Activated CD8-positive, alpha-beta memory T cell treated with anti-CD3 and anti-CD28 coated beads for 48 hours (primary cell): ENCODE data around the gene MARK2.

Experiments used
- DNase-seq, 3 experiments: peaks; one replicate each; pipeline ENCODE4 v3.0.0-alpha.2; 2020; ENCODE audit warnings: low read depth in 2 of 3, low spot score in 2 of 3

MARK2 gene

GRCh38 chr11:63829823-63830489 is 9.0 kb upstream of the MARK2 start:
- DNase-seq, result no peak

DNA sequence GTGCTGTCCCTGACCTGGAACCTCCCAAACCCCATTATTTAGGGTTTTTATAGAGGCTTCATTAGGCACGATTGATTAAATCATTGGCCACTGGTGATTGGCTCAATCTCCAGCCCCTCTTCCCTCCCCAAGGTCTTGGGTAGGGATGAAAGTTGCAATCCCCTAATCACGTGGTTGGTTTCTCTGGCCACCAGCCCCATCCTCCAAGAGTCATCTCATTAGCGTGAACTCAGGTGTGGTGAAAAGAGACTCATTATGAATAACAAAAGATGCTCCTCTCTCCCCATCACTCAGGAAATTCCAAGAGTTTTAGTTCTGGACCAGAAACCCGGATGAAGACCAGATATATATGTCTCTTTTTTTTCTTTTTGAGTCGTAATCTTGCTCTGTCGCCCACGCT is 7.6 kb upstream of the MARK2 start:
- no peak for DNase-seq

DNA sequence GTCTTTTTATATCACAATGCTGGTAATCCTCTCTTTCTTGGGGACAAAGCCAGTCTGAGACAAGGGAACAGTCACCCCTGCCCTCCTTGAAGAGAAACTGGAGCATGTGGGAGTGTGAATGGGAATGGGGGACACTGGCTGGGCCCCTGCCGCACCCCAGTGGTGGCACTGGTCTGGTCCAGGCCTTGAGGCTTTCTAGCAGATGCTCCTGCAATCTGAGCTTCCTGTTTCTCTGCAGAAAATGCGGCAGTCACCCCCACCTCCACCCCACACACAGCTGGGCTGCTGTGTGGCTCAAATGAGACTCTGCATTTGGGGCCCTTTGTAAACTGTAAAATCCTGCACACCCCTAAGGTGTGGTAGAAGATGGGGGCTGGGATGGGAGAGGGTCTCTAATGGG is 6.6 kb upstream of the MARK2 start:
- DNase-seq, result no peak

DNA sequence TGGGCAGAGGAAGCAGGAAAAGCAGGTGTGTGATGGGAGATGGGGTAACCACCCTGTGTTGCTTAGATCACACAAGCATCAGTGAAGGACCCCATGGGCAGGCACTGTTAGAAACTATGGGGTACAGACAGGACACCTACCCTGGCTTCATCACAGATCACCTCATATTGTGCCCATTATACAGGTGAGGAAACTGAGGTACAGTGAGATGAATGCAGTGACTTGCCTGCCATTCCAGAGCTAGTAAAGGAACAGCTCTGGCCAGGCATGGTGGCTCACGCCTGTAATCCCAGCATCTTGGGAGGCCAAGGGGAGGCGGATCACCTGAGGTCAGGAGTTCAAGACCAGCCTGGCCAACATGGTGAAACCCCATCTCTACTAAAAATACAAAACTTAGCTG is 5.9 kb upstream of the MARK2 start:
- DNase-seq, result no peak

DNA sequence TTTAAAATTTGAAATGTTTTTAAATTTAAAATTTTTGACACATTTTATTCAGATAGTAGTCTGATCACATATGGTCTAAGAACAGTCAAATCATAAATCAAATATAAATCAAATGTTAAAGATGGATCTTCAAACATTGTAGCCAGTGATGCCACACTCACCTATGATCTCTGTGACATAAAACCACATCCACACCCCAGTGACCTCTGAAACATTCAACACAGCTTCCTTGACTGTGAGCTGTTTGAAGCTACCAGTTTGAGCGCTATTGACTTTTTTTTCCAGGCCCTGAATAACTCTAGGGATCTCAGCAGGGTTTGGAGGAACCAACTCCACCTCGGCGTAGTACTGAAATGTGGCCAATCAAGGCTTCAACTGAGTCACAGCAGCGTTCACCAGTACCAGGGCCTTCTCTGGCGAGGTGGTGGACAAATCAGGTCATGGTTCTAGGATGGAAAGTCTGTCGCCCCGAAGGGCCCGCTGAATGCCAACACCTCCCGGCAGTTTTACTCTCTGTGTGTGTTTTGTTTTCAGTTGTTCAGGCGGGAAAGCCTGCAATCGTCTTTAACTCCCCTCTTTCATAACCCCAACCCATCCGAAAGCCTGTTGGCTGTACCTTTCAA is 4.3 kb upstream of the MARK2 start:
- DNase-seq, result no peak

DNA sequence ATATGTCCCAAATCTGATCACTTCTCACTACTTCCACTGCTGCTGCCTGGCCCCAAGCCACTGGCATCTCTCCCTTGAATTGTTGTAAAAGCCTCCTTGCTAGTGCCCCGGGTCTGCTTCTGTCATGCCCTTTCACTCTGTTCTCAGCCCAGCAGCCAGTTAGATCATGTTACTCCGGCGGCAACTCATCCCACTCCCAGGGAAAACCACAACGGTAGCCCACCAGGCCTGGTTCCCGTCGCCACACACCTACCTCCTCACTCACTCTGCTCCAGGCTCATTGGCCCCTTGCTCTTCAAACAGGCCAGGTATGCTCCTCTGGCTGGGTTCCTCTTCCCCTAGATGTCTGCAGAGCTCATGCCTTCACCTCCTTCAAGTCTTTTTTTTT is 3.8 kb upstream of the MARK2 start:
- DNase-seq, result no peak

GRCh38 chr11:63837027-63837688 is 1.8 kb upstream of the MARK2 start:
- DNase-seq, result peak in 2 of 3 experiments; percentile 40 to 44

- DNase-seq, result no peak
Measured at GRCh38 chr11:63837739-63838138, 1.2 kb upstream of the MARK2 start.

GRCh38 chr11:63838150-63838677 is 696 bp upstream of the MARK2 start:
- no peak for DNase-seq

DNA sequence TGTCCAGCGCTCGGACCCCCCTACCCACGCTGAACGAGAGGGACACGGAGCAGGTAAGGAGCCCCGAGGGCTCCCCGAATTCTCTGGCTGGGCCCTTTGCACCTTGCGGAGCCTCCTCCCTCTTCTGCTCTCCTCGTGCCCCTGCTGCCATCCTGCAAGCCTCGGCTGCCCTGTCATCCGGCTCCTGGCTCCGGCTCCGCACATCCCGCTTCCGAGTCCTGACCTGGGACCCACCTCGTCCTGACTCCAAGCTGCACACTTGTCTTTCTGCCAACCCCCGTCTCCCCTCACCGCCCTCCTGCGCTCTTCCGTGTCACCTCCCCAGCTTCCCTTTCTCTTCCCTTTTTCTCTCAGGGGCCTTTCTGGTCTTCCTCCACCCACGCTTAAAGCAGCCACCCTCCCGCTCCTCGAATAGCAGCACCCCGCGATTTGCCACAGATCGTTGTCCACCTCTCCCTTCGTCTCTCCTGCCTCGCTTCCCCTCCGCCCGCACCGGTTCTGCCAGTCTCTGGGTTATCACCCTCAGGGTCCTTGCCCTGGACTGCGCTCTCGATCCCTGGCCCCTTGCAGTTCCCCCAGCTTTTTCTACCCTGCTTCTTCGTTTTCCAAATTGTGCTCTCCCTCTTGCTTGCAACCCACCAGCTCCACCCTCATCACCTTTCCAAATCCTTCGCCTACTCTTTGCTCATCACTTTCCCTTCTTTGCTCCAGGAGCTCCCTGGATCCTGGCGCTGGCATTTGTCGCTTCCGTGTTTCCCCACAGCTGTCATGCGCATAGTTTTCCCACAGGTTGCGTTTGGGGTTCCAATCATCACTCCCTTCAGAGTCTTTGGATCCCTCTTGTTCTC is 822 bp downstream of the MARK2 start:
- DNase-seq, result no peak

GRCh38 chr11:63840356-63841060 is 1.6 kb downstream of the MARK2 start:
- DNase-seq, result no peak

GRCh38 chr11:63841554-63841953 is 2.6 kb downstream of the MARK2 start:
- no peak for DNase-seq

DNA sequence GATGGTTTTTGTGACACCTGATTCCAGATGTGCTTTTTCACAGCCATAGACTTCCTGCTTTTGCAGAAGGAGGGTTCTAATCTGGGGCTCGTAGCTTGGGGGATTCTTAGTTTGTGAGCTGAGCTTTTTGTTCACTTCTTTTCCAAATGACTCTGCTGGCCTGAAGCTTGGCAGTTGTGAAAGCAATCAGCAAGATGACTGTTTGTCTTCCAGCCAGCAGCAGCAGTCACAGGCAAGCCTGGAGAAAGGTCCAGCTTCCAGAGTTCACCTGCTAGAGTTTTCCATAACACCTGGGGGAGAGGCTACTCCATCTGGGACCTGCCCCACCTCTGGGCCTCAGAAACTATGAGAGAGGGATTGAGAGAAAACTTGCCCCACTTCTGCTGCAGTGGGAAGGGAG is 4.1 kb downstream of the MARK2 start:
- DNase-seq, result no peak

DNA sequence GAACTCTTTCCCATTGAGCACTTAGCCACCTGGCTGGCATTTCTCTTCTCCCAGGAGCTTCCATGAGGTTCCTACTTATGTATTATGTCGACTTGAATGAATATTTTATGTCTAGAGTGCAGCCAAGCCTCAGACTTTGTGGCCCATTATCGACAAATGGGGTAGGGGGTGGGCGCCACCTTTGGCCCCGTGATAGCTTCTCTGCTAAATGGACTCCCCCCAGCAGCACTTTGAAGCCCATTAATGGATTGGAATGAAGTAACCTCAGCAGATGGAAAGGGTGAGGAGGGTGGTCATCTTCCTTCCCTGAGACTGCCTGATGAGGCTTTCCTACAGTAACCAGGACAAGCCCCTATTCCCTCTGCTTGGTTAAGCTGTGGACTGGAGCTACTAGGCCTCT is 5.9 kb downstream of the MARK2 start:
- no peak for DNase-seq

DNA sequence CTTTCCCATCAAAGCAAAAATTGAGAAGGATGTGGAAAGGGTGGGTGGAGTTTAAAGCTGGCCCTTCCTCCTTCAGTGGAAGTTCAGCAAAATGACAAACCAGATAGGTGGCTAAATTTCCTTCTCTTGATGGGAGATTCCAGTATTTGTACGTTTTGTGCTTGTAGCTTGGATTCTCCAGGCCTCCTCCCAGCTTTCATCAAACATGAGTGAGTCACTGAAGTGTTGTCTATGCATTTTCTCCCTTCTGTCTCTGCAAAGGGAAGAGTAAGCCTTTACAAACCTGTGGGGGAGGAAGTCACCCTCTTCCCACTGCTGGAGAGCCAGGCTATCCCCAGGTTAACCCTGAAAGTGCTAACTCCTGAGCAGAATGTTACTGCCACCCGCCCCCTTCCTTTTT is 6.4 kb downstream of the MARK2 start:
- no peak for DNase-seq

GRCh38 chr11:63845911-63846310 is 7.0 kb downstream of the MARK2 start:
- DNase-seq, result no peak

DNA sequence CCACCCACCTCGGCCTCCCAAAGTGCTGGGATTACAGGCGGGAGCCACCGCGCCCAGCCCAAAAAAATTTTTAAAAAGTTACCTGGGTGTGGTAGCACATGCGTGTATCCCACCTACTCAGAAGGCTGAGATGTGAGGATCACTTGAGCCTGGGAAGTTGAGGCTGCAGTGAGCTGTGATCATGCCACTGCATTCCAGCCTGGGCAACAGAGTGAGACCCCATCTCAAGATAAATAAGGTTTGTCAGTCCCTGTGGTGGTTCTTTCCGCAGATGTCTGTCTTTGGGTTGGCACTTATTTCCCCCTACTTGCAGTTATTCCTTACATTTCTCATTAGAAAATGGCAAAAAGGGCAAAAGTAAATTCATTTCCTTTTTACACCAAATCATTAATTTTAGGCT is 8.0 kb downstream of the MARK2 start:
- no peak for DNase-seq

DNA sequence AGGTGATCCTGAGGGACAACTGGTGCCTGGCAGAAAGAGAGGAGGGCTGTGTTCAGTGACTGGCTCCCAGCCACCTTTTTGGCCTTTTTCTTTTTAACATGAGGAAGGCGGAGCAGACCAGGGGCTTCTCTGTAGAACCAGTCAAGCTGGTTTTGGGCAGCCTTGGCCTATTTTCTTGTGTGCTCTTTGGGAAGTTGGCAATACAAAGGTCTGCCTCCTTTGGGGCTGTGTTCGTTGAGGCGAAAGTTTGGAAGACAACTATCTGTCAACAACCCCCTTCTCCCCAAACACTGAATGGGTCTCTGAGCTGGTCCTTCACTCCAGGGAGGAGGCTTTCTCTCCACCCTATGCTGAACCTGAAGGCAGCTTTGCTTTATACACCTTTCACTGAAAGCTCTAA is 8.5 kb downstream of the MARK2 start:
- DNase-seq, result no peak

- no peak for DNase-seq
Measured at GRCh38 chr11:63849691-63850090, 10.8 kb downstream of the MARK2 start.

DNA sequence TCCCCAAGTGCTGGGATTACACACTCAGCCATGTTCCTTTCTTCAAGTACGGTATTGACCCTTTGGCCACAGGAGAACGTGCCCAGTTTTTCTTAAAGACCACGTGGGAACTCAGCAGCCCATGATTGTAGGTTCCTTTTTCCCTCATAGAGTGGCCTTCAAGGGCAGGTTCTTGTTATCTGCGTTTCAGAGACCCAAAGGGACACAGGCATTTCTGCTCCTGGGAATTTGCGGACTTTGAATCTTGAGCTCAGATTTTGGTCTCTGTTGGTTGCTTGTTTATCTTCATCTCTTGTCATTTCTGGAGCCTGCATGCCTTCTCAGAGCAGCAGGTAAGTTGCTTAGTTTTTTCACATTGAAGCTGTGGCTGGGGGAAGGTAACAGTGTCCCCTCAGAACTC is 12.0 kb downstream of the MARK2 start:
- no peak for DNase-seq

DNA sequence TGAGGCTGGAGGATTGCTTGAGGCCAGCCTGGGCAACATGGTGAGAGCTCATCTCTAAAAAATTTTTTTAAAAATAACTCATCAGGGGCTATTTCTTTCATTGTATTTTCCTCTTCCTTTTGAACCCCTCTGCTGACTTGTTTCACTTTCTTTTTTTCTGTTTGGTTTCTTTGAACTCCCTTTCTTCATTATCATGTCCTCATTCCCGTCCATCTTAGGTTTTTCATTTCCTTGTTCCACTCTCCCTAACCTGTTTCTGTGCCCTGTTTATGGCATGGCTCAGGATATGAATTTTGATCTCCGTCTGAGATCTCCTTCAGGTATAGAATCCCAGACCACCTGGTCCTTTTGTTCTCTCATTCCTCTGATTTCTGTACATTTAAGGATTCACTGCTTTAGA is 12.5 kb downstream of the MARK2 start:
- DNase-seq, result no peak
